Astrocyte of the spinal cord (primary cell): ENCODE results near the gene SERPINE2.

Experiments used
- DNase-seq: peaks from one replicate; pipeline ENCODE4 v3.0.0; 2011; ENCODE audit warnings: low read depth, low spot score
- H3K4me3 ChIP-seq: 2 replicates; pipeline ENCODE4 v1.5.1; 2011; ENCODE audit warnings: low read depth, mild to moderate bottlenecking, low read length, moderate library complexity
- CTCF ChIP-seq: IDR thresholded peaks from 2 replicates; pipeline ENCODE4 v1.5.1; 2012; ENCODE audit warnings: low read depth, mild to moderate bottlenecking, low read length, inconsistent platforms
- in situ Hi-C: cut with HindIII; loops from 2 replicates; pipeline ENCODE4 v1.10.0; 2017; ENCODE audit warnings: low sequenced_read_pairs

The SERPINE2 gene

GRCh38 chr2:223969315-223969714, 69.8 kb downstream of the SERPINE2 start:
- in situ Hi-C loops: no loop called here
- no peak overlapping the region for H3K4me3 ChIP-seq
- no peak for TF ChIP-seq CTCF
- no peak for DNase-seq

- no peak for TF ChIP-seq CTCF
- in situ Hi-C loops: no loop called here
- DNase-seq: peak; percentile 12
- no peak overlapping the region for H3K4me3 ChIP-seq
Observed at GRCh38 chr2:223967981-223968380, 71.1 kb downstream of the SERPINE2 start.

GRCh38 chr2:223959688-223960087, 79.4 kb downstream of the SERPINE2 start:
- DNase-seq: peak; percentile 59
- H3K4me3 ChIP-seq: no peak overlapping the region
- no peak for TF ChIP-seq CTCF
- in situ Hi-C loops: no loop called here

- DNase-seq: peak; percentile 96
- in situ Hi-C loops: no loop called here
- peak within 1 kb of the TSS; percentile 92 for H3K4me3 ChIP-seq
- no peak for TF ChIP-seq CTCF
Observed at GRCh38 chr2:223957092-223957851, 81.8 kb downstream of the SERPINE2 start, which contains the start of gene MRPL44. Gene MRPL44 (plus strand): TSS chr2:223957463. CDS start chr2:223957473, 10 bp downstream.

- no peak for TF ChIP-seq CTCF
- no peak overlapping the region for H3K4me3 ChIP-seq
- in situ Hi-C loops: no loop called here
- DNase-seq: no peak
Observed at GRCh38 chr2:223956300-223956699, 82.8 kb downstream of the SERPINE2 start.

- TF ChIP-seq CTCF: no peak
- in situ Hi-C loops: no loop called here
- DNase-seq: peak; percentile 86
- H3K4me3 ChIP-seq: no peak overlapping the region
Observed at GRCh38 chr2:223954401-223954800, 84.7 kb downstream of the SERPINE2 start.
